Hippocampal formation (tissue), 2 donors: ENCODE measurements around the gene PGAM2.
A peak's percentile ranks its signal among the peaks of the same experiment; 100 is the strongest.

Source experiments
- DNase-seq, 2 donors: peaks; one replicate each; lab custom pipeline; 2025; lab: John Stamatoyannopoulos, UW

The PGAM2 gene

GRCh38 chr7:44065431-44066110 is at the start of gene PGAM2:
Gene PGAM2 (minus strand): TSS chr7:44065567. CDS start chr7:44065529, 38 bp downstream.
- peak; percentile 38 to 51 for DNase-seq

DNA sequence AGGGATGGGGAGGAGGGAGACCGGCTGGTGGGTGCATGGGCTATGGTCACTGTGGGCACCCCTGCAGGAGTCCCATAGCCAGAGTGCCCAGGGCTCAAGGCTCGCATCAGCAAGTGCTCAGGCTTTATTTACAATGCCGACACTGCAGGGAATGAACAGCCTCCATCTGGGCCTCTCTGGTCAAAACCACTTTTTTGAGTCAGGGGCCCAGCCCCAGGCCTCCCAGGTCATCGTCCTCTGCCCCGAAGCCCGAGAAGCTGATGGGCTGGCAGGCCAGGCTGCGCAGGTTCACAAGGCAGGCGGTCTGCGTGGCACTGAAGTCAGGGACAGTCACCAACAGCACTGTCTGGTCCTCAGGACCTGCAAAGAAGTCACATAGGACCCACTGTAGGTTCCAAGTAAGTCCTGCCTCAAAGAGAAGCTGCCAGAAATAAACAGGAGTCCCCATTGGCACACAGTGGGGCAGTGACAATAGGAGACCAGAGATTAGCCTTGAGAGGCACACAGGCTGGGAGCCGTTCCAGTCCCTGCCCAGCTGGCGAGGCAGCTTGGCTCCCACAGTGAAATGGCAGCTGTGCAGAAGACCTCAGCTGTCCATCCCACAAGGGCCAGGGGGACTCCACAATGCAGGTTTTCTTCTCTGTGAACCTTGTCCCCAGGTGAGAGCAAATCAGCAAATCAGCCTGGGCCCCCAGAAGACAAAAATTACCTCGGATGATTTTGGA is 49.4 kb upstream of the PGAM2 start:
- peak; percentile 77 to 82 for DNase-seq

GRCh38 chr7:44113764-44114354 is 48.5 kb upstream of the PGAM2 start:
- DNase-seq = no peak

GRCh38 chr7:44112997-44113763 is 47.8 kb upstream of the PGAM2 start:
- DNase-seq = no peak

GRCh38 chr7:44112231-44112996 is 47.0 kb upstream of the PGAM2 start:
- no peak for DNase-seq

DNA sequence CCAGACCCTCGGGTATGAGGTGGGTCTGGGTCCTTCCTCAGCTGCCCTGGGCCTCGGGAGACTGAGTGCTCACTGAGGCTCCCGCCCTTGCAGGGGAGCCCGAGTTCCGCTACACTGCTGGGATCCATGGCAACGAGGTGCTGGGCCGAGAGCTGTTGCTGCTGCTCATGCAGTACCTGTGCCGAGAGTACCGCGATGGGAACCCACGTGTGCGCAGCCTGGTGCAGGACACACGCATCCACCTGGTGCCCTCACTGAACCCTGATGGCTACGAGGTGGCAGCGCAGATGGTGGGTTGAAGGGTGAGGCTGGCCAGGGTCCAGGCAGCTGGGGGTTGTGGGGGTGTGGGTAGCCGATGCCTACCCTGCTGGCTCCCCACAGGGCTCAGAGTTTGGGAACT is 46.4 kb upstream of the PGAM2 start:
- DNase-seq = no peak

GRCh38 chr7:44110719-44111635 is 45.6 kb upstream of the PGAM2 start:
- DNase-seq = no peak

- no peak for DNase-seq
These were observed 44.6 kb upstream of the PGAM2 start for GRCh38 chr7:44109991-44110390.

- DNase-seq = no peak
These were observed 43.7 kb upstream of the PGAM2 start for GRCh38 chr7:44108768-44109750.

GRCh38 chr7:44107961-44108767 is 42.8 kb upstream of the PGAM2 start:
- DNase-seq = no peak

DNA sequence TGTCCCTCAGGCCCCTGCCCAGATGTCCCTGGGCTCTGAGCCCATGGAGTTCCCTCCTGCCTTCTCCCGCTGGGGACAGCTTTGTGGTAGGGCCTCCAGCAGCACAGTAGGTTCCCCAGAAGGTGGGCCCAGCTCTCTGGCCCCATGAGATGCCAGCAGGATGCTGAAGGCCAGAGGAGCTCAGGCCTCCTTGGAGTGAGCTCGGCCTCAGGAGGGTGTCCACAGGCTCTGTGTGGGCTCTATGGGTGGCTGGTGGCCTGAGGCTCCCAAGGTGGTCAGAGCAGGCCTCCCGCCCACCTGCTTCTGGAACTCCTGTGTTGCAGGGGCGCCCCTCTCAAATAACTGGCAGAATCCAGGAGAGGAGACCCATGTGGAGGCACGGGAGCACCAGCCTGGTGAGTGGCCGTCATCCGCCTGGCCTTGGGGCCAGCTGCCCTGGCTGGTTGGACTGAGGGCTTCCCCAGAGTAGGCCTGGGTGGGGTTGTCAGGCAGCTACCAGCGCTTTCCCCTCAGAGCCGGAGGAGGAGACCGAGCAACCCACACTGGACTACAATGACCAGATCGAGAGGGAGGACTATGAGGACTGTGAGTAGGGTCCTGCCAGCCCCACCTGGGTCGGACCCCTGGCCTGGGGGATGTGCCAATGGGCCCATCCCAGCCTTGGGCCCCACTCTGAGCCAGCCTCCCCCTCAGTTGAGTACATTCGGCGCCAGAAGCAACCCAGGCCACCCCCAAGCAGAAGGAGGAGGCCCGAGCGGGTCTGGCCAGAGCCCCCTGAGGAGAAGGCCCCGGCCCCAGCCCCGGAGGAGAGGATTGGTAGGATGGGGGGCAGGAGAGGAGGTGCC is 42.0 kb upstream of the PGAM2 start:
- no peak for DNase-seq

- DNase-seq = no peak
These were observed 41.1 kb upstream of the PGAM2 start for GRCh38 chr7:44106311-44107065.

- DNase-seq = no peak
These were observed 40.5 kb upstream of the PGAM2 start for GRCh38 chr7:44105832-44106231.

- peak in 1 of 2 donors; percentile 61 for DNase-seq
These were observed 39.7 kb upstream of the PGAM2 start for GRCh38 chr7:44104860-44105771.
